GM23338 (cell line): Measurements from ENCODE around the gene MYO7B.

ENCODE experiments used
- CTCF ChIP-seq, 2 experiments: fragments of 200-600 bp in 1 of 2; sonication (generic) in 1 of 2; conservative IDR thresholded peaks; 2 replicates each; pipeline versions ENCODE4 v1.5.1 to v1.6.1; 2016 to 2017; ENCODE audit warnings: antibody characterized with exemption in 2 of 2, low read depth in 2 of 2, mild to moderate bottlenecking in 2 of 2, moderate library complexity in 1 of 2
- EZH2 ChIP-seq: fragments of 200-600 bp; sonication (generic); IDR thresholded peaks from one replicate; pipeline ENCODE4 v1.8.0; 2017; ENCODE audit warnings: antibody characterized with exemption, mild to moderate bottlenecking, low read depth; ENCODE audit not compliant: unreplicated experiment
- ZNF331 ChIP-seq: fragments of 250-450 bp; sonication (Bioruptor Pico); IDR thresholded peaks from 2 replicates; pipeline ENCODE4 v1.5.0; 2020; ENCODE audit warnings: low read depth, mild to moderate bottlenecking, moderate library complexity

- peak; percentile 79 to 89 for TF ChIP-seq CTCF (conservative IDR thresholded peaks at IDR 0.05; ENCODE audit: low read depth in 2 of 2)
- TF ChIP-seq EZH2: no peak
- TF ChIP-seq ZNF331 (CRISPR knock-in tag): no peak
Observed at GRCh38 chr2:127649684-127650040, 114.2 kb downstream of the MYO7B start.
